Measurements from ENCODE around the gene TAS2R42. TPM values are rescaled to one million over a fixed set of nuclear protein-coding genes. Genes with fewer than 3 reads are reported as not detected.

Gene TAS2R42
- polyA plus RNA-seq, 2 of the 4 experiments (the other 2 are of a cell fraction) = not detected

DNA sequence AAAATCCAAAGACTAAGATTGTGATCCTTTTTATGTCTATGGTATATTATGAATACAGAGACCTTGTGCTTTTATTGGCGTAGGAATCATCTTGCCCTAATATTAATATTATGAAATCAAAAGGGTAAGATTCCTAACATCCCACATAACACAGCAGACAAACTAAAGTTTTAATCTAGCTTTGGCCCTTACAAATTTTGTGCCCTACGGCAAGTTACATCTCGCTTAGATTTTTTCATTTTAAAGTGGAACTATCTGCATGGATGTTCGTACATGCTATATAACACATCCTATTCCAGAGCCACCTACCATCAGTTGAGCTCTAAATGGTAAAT, 16.0 kb downstream of the TAS2R42 start:
- Histone ChIP-seq H3K4me3 (peak overlapping the region; percentile 84), H3K4me1 (peaks cover 30% of the 10 kb centered on the region; the same call in 2 of the 3 replicates), H3K9me3 (no peaks in the 10 kb centered on the region), H3K4me2 (peak overlapping the region; percentile 82), H3K27ac (peak overlapping the region; percentile 95 to 96)
- peak; percentile 72 for FAIRE-seq
- ATAC-seq = no peak
- under 1% methylated on average over 4 of the region's 4 CpGs for WGBS (ENCODE audit: missing lambda C conversion rate)
- no peak for TF ChIP-seq MAZ (IDR thresholded peaks at IDR 0.05; ENCODE audit: borderline replicate concordance, low read depth, low read length)
- no peak for TF ChIP-seq JUN (IDR thresholded peaks at IDR 0.05)
- TF ChIP-seq KDM5A (IDR thresholded peaks at IDR 0.05) = no peak
- POLR2A ChIA-PET = interaction anchor here (0.6 to 1.7 kb wide), 12 partner anchors 8 to 449 kb away, joined by 3 to 15 read pairs (median 4); no protein-coding TSS in a partner anchor
- CTCF ChIA-PET = interaction anchor here (0.7 to 2.2 kb wide), 4 partner anchors 8 to 47 kb away, joined by 3 to 7 read pairs (median 6); no protein-coding TSS in a partner anchor
- DNase-seq (ENCODE audit: low read depth in 1 of 2, low spot score in 1 of 2) = no peak

DNA sequence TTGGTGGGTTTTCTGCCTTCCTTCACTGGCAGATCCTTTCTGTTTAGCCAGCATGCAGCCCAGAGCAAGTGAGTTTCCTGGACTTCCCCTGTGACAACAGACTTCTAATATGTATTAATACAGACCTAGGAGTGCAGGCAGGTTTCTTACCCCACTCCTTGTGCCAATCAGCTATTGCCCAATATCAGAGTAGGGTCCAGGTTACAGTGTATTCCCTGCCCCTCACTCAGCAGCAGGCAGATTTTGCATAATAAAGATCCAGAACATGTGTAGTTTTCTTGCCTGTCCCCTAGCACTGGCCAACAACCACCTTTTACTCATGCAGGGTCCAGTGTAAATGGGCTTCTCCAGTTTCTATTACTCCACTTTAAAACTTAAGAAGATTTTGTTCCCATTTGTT, 20.4 kb downstream of the TAS2R42 start:
- Histone ChIP-seq H3K9me3 (no peaks in the 10 kb centered on the region), H3K4me3 (no peak overlapping the region), H3K27ac (no peak overlapping the region), H3K4me1 (peaks cover 17% of the 10 kb centered on the region; the same call in 2 of the 3 replicates), H3K4me2 (no peak overlapping the region)
- ChIA-PET CTCF (no interaction called here), POLR2A (no interaction called here)
- TF ChIP-seq, protein P1, sequence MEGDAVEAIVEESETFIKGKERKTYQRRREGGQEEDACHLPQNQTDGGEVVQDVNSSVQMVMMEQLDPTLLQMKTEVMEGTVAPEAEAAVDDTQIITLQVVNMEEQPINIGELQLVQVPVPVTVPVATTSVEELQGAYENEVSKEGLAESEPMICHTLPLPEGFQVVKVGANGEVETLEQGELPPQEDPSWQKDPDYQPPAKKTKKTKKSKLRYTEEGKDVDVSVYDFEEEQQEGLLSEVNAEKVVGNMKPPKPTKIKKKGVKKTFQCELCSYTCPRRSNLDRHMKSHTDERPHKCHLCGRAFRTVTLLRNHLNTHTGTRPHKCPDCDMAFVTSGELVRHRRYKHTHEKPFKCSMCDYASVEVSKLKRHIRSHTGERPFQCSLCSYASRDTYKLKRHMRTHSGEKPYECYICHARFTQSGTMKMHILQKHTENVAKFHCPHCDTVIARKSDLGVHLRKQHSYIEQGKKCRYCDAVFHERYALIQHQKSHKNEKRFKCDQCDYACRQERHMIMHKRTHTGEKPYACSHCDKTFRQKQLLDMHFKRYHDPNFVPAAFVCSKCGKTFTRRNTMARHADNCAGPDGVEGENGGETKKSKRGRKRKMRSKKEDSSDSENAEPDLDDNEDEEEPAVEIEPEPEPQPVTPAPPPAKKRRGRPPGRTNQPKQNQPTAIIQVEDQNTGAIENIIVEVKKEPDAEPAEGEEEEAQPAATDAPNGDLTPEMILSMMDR (IDR thresholded peaks at IDR 0.05) = no peak
- TF ChIP-seq RFX5 (IDR thresholded peaks at IDR 0.05) = no peak
- TF ChIP-seq CBX2 (IDR thresholded peaks at IDR 0.05; ENCODE audit: borderline replicate concordance, low read depth) = no peak
- TF ChIP-seq, protein P2, sequence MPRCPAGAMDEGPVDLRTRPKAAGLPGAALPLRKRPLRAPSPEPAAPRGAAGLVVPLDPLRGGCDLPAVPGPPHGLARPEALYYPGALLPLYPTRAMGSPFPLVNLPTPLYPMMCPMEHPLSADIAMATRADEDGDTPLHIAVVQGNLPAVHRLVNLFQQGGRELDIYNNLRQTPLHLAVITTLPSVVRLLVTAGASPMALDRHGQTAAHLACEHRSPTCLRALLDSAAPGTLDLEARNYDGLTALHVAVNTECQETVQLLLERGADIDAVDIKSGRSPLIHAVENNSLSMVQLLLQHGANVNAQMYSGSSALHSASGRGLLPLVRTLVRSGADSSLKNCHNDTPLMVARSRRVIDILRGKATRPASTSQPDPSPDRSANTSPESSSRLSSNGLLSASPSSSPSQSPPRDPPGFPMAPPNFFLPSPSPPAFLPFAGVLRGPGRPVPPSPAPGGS (IDR thresholded peaks at IDR 0.05) = no peak
- TF ChIP-seq, protein P3, sequence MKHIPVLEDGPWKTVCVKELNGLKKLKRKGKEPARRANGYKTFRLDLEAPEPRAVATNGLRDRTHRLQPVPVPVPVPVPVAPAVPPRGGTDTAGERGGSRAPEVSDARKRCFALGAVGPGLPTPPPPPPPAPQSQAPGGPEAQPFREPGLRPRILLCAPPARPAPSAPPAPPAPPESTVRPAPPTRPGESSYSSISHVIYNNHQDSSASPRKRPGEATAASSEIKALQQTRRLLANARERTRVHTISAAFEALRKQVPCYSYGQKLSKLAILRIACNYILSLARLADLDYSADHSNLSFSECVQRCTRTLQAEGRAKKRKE (CRISPR knock-in tag; IDR thresholded peaks at IDR 0.05; ENCODE audit: low read depth) = no peak
- TF ChIP-seq, protein P4, sequence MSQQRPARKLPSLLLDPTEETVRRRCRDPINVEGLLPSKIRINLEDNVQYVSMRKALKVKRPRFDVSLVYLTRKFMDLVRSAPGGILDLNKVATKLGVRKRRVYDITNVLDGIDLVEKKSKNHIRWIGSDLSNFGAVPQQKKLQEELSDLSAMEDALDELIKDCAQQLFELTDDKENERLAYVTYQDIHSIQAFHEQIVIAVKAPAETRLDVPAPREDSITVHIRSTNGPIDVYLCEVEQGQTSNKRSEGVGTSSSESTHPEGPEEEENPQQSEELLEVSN (IDR thresholded peaks at IDR 0.05; ENCODE audit: borderline replicate concordance, low read depth) = no peak
- no peak for TF ChIP-seq BHLHE40 (IDR thresholded peaks at IDR 0.05; ENCODE audit: low read depth, low read length)
- no peak for TF ChIP-seq POLR2AphosphoS2 (conservative IDR thresholded peaks at IDR 0.05; ENCODE audit: low read length)
- no peak for TF ChIP-seq NPAS2 (CRISPR knock-in tag; IDR thresholded peaks at IDR 0.05; ENCODE audit: borderline replicate concordance)
- TF ChIP-seq RARB (CRISPR knock-in tag; IDR thresholded peaks at IDR 0.05) = no peak
- TF ChIP-seq, protein P5, sequence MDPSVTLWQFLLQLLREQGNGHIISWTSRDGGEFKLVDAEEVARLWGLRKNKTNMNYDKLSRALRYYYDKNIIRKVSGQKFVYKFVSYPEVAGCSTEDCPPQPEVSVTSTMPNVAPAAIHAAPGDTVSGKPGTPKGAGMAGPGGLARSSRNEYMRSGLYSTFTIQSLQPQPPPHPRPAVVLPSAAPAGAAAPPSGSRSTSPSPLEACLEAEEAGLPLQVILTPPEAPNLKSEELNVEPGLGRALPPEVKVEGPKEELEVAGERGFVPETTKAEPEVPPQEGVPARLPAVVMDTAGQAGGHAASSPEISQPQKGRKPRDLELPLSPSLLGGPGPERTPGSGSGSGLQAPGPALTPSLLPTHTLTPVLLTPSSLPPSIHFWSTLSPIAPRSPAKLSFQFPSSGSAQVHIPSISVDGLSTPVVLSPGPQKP (IDR thresholded peaks at IDR 0.05; ENCODE audit: low read depth, low read length) = no peak
- TF ChIP-seq JUN (IDR thresholded peaks at IDR 0.05) = no peak
- TF ChIP-seq HEYL (CRISPR knock-in tag; IDR thresholded peaks at IDR 0.05) = no peak
- no peak for TF ChIP-seq GATA3 (IDR thresholded peaks at IDR 0.05; ENCODE audit: borderline replicate concordance)
- TF ChIP-seq EHMT2 (IDR thresholded peaks at IDR 0.05; ENCODE audit: low read depth) = no peak
- no peak for FAIRE-seq
- no peak for DNase-seq (ENCODE audit: low read depth in 1 of 2, low spot score in 1 of 2)
- no peak for ATAC-seq

DNA sequence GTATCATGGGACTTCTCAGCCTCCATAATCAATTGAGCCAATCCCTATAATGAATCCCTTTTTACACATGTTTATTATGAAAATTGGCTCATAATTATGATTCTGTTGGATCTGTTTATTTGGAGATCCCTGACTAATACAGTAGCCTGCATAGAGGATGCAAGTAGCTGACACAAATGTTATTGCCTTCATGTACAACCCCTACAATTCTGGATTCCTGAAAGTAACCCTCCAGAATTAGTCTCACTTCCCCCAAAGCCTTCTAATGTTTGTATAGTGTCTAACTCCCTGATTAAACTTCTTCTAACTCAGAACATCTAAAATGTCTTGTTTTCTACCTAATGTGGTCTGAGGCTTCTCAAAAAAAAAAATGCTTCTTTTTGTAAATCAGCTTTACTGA, 22.4 kb downstream of the TAS2R42 start:
- peak; percentile 65 for FAIRE-seq
- no peak overlapping the region for H3K4me2 ChIP-seq
- peaks cover 7% of the 10 kb centered on the region; the same call in 2 of the 3 replicates for H3K4me1 ChIP-seq
- no peaks in the 10 kb centered on the region for H3K9me3 ChIP-seq
- ChIA-PET CTCF (interaction anchor here (1.0 kb wide), 1 partner anchor 35 kb away, joined by 3 read pairs; no protein-coding TSS in a partner anchor), POLR2A (no interaction called here)
- H3K4me3 ChIP-seq = no peak overlapping the region
- H3K27ac ChIP-seq = no peak overlapping the region
- no peak for ATAC-seq
- TF ChIP-seq NFE2L2 (conservative IDR thresholded peaks at IDR 0.05; ENCODE audit: low read length) (no peak), POLR2AphosphoS2 (conservative IDR thresholded peaks at IDR 0.05; ENCODE audit: low read length) (no peak), MAZ (IDR thresholded peaks at IDR 0.05; ENCODE audit: borderline replicate concordance, low read depth, low read length) (no peak), NR3C1 (IDR thresholded peaks at IDR 0.05) (no peak), KDM5A (IDR thresholded peaks at IDR 0.05) (no peak), CBX8 (IDR thresholded peaks at IDR 0.05) (no peak), EHF (CRISPR knock-in tag; IDR thresholded peaks at IDR 0.05) (no peak), TFCP2L1 (CRISPR knock-in tag; IDR thresholded peaks at IDR 0.05) (no peak), ZC3H11A (IDR thresholded peaks at IDR 0.05) (no peak), NPAS2 (CRISPR knock-in tag; IDR thresholded peaks at IDR 0.05; ENCODE audit: borderline replicate concordance) (no peak), HOXB13 (CRISPR knock-in tag; IDR thresholded peaks at IDR 0.05; ENCODE audit: low read depth) (no peak), POLR2A (IDR thresholded peaks at IDR 0.05; ENCODE audit: low read length) (no peak), ZNF302 (CRISPR knock-in tag; IDR thresholded peaks at IDR 0.05) (no peak), FOSL2 (IDR thresholded peaks at IDR 0.05) (no peak), FOSL2 (CRISPR knock-in tag; IDR thresholded peaks at IDR 0.05) (no peak)
- TF ChIP-seq, protein P6, sequence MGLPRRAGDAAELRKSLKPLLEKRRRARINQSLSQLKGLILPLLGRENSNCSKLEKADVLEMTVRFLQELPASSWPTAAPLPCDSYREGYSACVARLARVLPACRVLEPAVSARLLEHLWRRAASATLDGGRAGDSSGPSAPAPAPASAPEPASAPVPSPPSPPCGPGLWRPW (IDR thresholded peaks at IDR 0.05) = no peak
- TF ChIP-seq, protein P7, sequence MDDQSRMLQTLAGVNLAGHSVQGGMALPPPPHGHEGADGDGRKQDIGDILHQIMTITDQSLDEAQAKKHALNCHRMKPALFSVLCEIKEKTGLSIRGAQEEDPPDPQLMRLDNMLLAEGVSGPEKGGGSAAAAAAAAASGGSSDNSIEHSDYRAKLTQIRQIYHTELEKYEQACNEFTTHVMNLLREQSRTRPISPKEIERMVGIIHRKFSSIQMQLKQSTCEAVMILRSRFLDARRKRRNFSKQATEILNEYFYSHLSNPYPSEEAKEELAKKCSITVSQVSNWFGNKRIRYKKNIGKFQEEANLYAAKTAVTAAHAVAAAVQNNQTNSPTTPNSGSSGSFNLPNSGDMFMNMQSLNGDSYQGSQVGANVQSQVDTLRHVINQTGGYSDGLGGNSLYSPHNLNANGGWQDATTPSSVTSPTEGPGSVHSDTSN (IDR thresholded peaks at IDR 0.05) = no peak
- DNase-seq (ENCODE audit: low read depth in 1 of 2, low spot score in 1 of 2) = no peak

Data from A549 (cell line).